ENCODE data around the gene CD274. TPM values are rescaled to one million over a fixed set of nuclear protein-coding genes. Genes with fewer than 3 reads are reported as not detected.

CD274 gene
- total RNA-seq: 3.3 and 5.9 TPM in 2 replicates
- 3.1 and 4.8 TPM in 2 replicates for polyA plus RNA-seq
- 1.3 and 3.5 TPM in 2 replicates for polyA plus RNA-seq (2012)
- 0.85 and 7.2 TPM in 2 replicates for polyA minus RNA-seq (ENCODE audit: low replicate concordance)

GRCh38 chr9:5450359-5451091 is at the start of gene CD274:
CD274 (plus strand) TSS chr9:5450542; CDS start chr9:5456114, 5,572 bp downstream.
- Histone ChIP-seq H3K4me1 (ENCODE audit: control insufficient read depth, extremely low read depth, insufficient read depth, low read length) (peaks cover 14% of the 10 kb centered on the region), H3K4me3 (replicated peaks in 1 of 4; ENCODE audit: control extremely low read depth in 1 of 4, insufficient read depth in 1 of 4, low read depth in 3 of 4, low read length in 4 of 4) (peak within 1 kb of the TSS; percentile 62 to 79 (median 74)), H4K20me1 (ENCODE audit: control insufficient read depth, extremely low read depth, insufficient read depth, low read length) (no peaks in the 10 kb centered on the region), H3K9ac (ENCODE audit: insufficient read depth, low read length) (peak within 1 kb of the TSS; percentile 43), H3K9me3 (ENCODE audit: control insufficient read depth, insufficient read depth, low read depth, low read length) (no peaks in the 10 kb centered on the region), H3K27ac (ENCODE audit: insufficient read depth, low read length) (peak within 1 kb of the TSS; percentile 69), H3K79me2 (ENCODE audit: control insufficient read depth, insufficient read depth, low read length) (peaks cover 25% of the 10 kb centered on the region), H3K27me3 (ENCODE audit: control insufficient read depth, insufficient read depth, low read length) (no peaks in the 10 kb centered on the region), H3K36me3 (ENCODE audit: control insufficient read depth, insufficient read depth, low read length) (no peaks in the 10 kb centered on the region), H3K4me2 (ENCODE audit: extremely low read depth, insufficient read depth, low read length) (peak within 1 kb of the TSS; percentile 93), H2AFZ (ENCODE audit: low read length) (peak within 1 kb of the TSS; percentile 87)
- TF ChIP-seq EZH2 (IDR thresholded peaks at IDR 0.05; ENCODE audit: low read length, missing control alignments) (no peak), CTCF (conservative IDR thresholded peaks at IDR 0.05 in 1 of 2, IDR thresholded peaks at IDR 0.05 in 1 of 2; ENCODE audit: low read depth in 1 of 2, low read length in 2 of 2) (peak; percentile 71)
- DNase-seq (ENCODE audit: low read depth in 2 of 2): peak; percentile 88 to 92

GRCh38 chr9:5402217-5402616 is 48.1 kb upstream of the CD274 start:
- no peak overlapping the region for H3K4me2 ChIP-seq (ENCODE audit: extremely low read depth, insufficient read depth, low read length)
- TF ChIP-seq EZH2 (IDR thresholded peaks at IDR 0.05; ENCODE audit: low read length, missing control alignments) (no peak), CTCF (conservative IDR thresholded peaks at IDR 0.05 in 1 of 2, IDR thresholded peaks at IDR 0.05 in 1 of 2; ENCODE audit: low read depth in 1 of 2, low read length in 2 of 2) (no peak)
- DNase-seq (ENCODE audit: low read depth in 2 of 2): no peak

GRCh38 chr9:5408596-5408995 is 41.7 kb upstream of the CD274 start:
- no peak for DNase-seq (ENCODE audit: low read depth in 2 of 2)
- Histone ChIP-seq H3K36me3 (ENCODE audit: control insufficient read depth, insufficient read depth, low read length) (no peaks in the 10 kb centered on the region), H3K4me1 (ENCODE audit: control insufficient read depth, extremely low read depth, insufficient read depth, low read length) (no peaks in the 10 kb centered on the region), H3K27me3 (ENCODE audit: control insufficient read depth, insufficient read depth, low read length) (no peaks in the 10 kb centered on the region), H3K27ac (ENCODE audit: insufficient read depth, low read length) (no peak overlapping the region), H2AFZ (ENCODE audit: low read length) (no peak overlapping the region), H3K4me2 (ENCODE audit: extremely low read depth, insufficient read depth, low read length) (no peak overlapping the region), H4K20me1 (ENCODE audit: control insufficient read depth, extremely low read depth, insufficient read depth, low read length) (no peaks in the 10 kb centered on the region), H3K4me3 (replicated peaks in 1 of 4; ENCODE audit: control extremely low read depth in 1 of 4, insufficient read depth in 1 of 4, low read depth in 3 of 4, low read length in 4 of 4) (no peak overlapping the region), H3K79me2 (ENCODE audit: control insufficient read depth, insufficient read depth, low read length) (no peaks in the 10 kb centered on the region), H3K9me3 (ENCODE audit: control insufficient read depth, insufficient read depth, low read depth, low read length) (no peaks in the 10 kb centered on the region), H3K9ac (ENCODE audit: insufficient read depth, low read length) (no peak overlapping the region)
- TF ChIP-seq EZH2 (IDR thresholded peaks at IDR 0.05; ENCODE audit: low read length, missing control alignments): no peak
- no peak for TF ChIP-seq CTCF (conservative IDR thresholded peaks at IDR 0.05 in 1 of 2, IDR thresholded peaks at IDR 0.05 in 1 of 2; ENCODE audit: low read depth in 1 of 2, low read length in 2 of 2)

More at GRCh38 chr9:5402217-5402616, 48.1 kb upstream of the CD274 start:
- no peak overlapping the region for H3K4me3 ChIP-seq (replicated peaks in 1 of 4; ENCODE audit: control extremely low read depth in 1 of 4, insufficient read depth in 1 of 4, low read depth in 3 of 4, low read length in 4 of 4)
- H3K9me3 ChIP-seq (ENCODE audit: control insufficient read depth, insufficient read depth, low read depth, low read length): no peaks in the 10 kb centered on the region
- H4K20me1 ChIP-seq (ENCODE audit: control insufficient read depth, extremely low read depth, insufficient read depth, low read length): no peaks in the 10 kb centered on the region
- H3K79me2 ChIP-seq (ENCODE audit: control insufficient read depth, insufficient read depth, low read length): no peaks in the 10 kb centered on the region
- H3K9ac ChIP-seq (ENCODE audit: insufficient read depth, low read length): no peak overlapping the region
- H3K36me3 ChIP-seq (ENCODE audit: control insufficient read depth, insufficient read depth, low read length): no peaks in the 10 kb centered on the region
- H3K4me1 ChIP-seq (ENCODE audit: control insufficient read depth, extremely low read depth, insufficient read depth, low read length): no peaks in the 10 kb centered on the region
- no peak overlapping the region for H3K27ac ChIP-seq (ENCODE audit: insufficient read depth, low read length)
- H2AFZ ChIP-seq (ENCODE audit: low read length): no peak overlapping the region
- H3K27me3 ChIP-seq (ENCODE audit: control insufficient read depth, insufficient read depth, low read length): no peaks in the 10 kb centered on the region

Data from fibroblast of lung (primary cell).